Body of pancreas (tissue), 4 donors: Measurements from ENCODE around the gene ARHGAP22. TPM values are rescaled to one million over a fixed set of nuclear protein-coding genes. Genes with fewer than 3 reads are reported as not detected.

Source experiments
- ATAC-seq: fragments of 150-250 bp; one replicate; pipeline ENCODE4 v1.9.1; 2016
- DNase-seq, 4 donors: peaks; one replicate each; pipeline ENCODE4 v3.0.0-alpha.2; 2019
- H3K27ac ChIP-seq, 4 donors: fragments of 200-600 bp; sonication (generic); 1 replicate in 3 of 4; 2 replicates in 1 of 4; pipeline versions ENCODE4 v1.5.1 to v1.6.1; 2016 to 2019; ENCODE audit warnings: mild to moderate bottlenecking in 1 of 4, mixed read lengths in 1 of 4, moderate library complexity in 1 of 4
- H3K27me3 ChIP-seq, 2 donors: fragments of 200-600 bp; sonication (generic); one replicate each; pipeline ENCODE4 v1.6.0; 2016; ENCODE audit warnings: mild to moderate bottlenecking in 1 of 2
- H3K36me3 ChIP-seq, 2 donors: fragments of 200-600 bp; sonication (generic); replicated peaks in 1 of 2; 2 replicates each; pipeline ENCODE4 v1.5.1; 2016; ENCODE audit warnings: low read depth in 2 of 2; ENCODE audit not compliant: insufficient read depth in 1 of 2
- H3K4me1 ChIP-seq: fragments of 200-600 bp; sonication (generic); one replicate; pipeline ENCODE4 v1.6.0; 2016
- H3K4me3 ChIP-seq, 2 donors: fragments of 200-600 bp; sonication (generic); 1 replicate in 1 of 2; 2 replicates in 1 of 2; pipeline ENCODE4 v1.5.1; 2016 to 2019
- H3K9me3 ChIP-seq, 3 donors: fragments of 200-600 bp; sonication (generic); 1 replicate in 2 of 3; 2 replicates in 1 of 3; pipeline ENCODE4 v1.5.1; 2016
- CTCF ChIP-seq, 7 experiments: fragments of 450-650 bp in 4 of 7; fragments of 200-600 bp in 3 of 7; sonication (generic) in 3 of 7; IDR thresholded peaks; one replicate each; pipeline ENCODE4 v1.5.1; 2016 to 2019; ENCODE audit warnings: antibody characterized with exemption in 7 of 7
- POLR2A ChIP-seq, 3 donors: fragments of 450-650 bp; IDR thresholded peaks; one replicate each; pipeline ENCODE4 v1.6.1; 2016; ENCODE audit warnings: antibody characterized with exemption in 3 of 3, mild to moderate bottlenecking in 2 of 3
- WGBS, 2 donors: methylation state at CpG; one replicate each; pipeline ENCODE4 v1.1.5; 2017; 5-methylcytosine and 5-hydroxymethylcytosine counted together
- intact Hi-C: fragments of 100-400 bp; cut with DNase I; formaldehyde crosslinking; loops from one replicate; pipeline ENCODE4 v1.15.1; 2023
- total RNA-seq, 2 donors: library from RNA; depleted of rRNA; stranded (reverse); fragments of >200 nt; gene quantifications; one replicate each; pipeline ENCODE4 v1.1.0, GENCODE V29; 2016

ARHGAP22 gene
- total RNA-seq, 2 donors from 2014 or later, result 1.6 to 4.6 TPM

DNA sequence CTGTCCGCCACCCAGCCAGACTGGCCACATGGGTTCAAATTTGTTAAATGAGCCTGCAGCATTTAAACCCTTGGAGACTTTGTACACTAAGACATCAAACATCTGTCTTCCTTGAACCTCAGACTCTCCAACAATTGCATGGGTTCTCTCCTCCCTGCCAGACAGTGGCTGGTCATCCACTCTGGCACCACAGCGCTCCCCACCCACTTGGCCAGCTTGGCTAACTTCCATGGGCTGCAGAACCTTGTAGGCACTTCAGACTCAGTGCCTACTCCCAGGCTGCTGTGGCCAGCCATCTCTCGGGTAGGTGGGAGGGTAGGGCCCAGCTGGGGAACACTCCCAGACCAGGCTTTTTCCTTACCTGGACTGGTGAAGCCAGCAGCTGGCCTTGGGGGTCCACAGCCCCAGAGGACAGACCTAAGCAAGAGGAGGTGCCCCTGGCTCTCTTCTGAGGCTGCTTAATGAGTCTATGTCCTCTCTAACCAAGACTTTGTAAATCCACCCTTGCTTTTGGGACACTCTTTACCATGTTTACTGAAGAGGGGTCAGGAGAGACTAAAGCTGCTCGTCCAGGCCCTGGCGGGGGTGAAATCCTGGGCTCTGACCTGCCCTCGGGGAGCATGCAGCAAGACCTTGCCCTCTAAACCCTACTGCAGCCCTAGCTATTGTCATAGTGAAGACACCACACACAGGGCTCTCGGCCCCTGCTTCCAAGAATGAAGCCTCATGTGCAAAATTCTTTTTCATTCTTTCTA is 82.7 kb downstream of the ARHGAP22 start:
- TF ChIP-seq POLR2A (IDR thresholded peaks at IDR 0.05), result no peak
- TF ChIP-seq CTCF (IDR thresholded peaks at IDR 0.05), result no peak
- Histone ChIP-seq H3K36me3 (no peaks in the 10 kb centered on the region), H3K4me1 (peaks cover 11% of the 10 kb centered on the region), H3K4me3 (no peak overlapping the region), H3K27me3 (no peaks in the 10 kb centered on the region), H3K27ac (no peak overlapping the region), H3K9me3 (no peaks in the 10 kb centered on the region)
- ATAC-seq, result no peak
- no peak for DNase-seq
- 80% methylated on average over 7 of the region's 7 CpGs for WGBS, 2 donors
- intact Hi-C loops, result no loop called here

DNA sequence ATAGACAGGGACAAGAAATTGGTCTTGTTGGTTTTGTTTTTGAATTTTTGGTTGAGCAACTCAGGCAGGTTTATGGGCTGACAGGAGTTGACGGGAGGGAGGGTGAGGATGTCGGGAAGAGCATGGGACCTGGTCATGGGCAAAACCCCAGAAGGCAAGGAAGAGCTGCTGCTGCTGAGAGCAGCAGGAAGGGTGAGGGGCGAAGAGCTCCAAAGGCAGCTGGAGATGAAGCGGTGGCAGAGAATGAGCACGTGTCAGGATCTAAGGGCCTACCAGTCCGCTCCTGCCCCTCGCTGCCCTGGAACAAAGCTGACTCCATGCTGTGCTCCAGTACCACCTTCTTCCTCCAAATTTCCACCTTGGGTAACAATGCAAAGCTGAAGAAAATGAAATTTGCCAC is 84.3 kb downstream of the ARHGAP22 start:
- no peak overlapping the region for H3K27ac ChIP-seq
- no peaks in the 10 kb centered on the region for H3K36me3 ChIP-seq
- intact Hi-C loops, result no loop called here
- TF ChIP-seq CTCF (IDR thresholded peaks at IDR 0.05) (no peak), POLR2A (IDR thresholded peaks at IDR 0.05) (no peak)
- peaks cover 11% of the 10 kb centered on the region for H3K4me1 ChIP-seq
- no peaks in the 10 kb centered on the region for H3K27me3 ChIP-seq
- ATAC-seq (no peak), DNase-seq (no peak)
- WGBS, 2 donors, result 92 to 93% methylated on average over 7 of the region's 7 CpGs
- H3K4me3 ChIP-seq, result no peak overlapping the region
- H3K9me3 ChIP-seq, result no peaks in the 10 kb centered on the region

DNA sequence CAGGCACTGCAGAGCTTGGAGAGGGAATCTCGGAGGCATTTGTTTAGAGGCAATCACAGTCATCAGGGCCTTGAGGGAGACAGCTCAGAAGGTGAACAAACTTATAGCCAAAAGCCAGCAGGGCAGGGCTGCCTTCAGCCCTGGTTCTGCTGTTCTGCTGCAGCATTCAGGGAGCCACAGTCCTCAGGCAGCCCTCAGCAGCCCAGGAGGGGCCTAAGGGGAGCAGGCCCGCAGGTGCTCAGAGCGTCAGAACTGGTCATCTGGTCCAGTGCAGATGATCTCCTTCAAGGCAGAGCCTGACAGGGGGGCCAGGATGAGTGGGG is 84.7 kb downstream of the ARHGAP22 start:
- WGBS, 2 donors, result 71 to 75% methylated on average over 3 of the region's 3 CpGs

GRCh38 chr10:48519481-48520183 is 85.2 kb downstream of the ARHGAP22 start:
- Histone ChIP-seq H3K4me1 (peaks cover 11% of the 10 kb centered on the region), H3K36me3 (no peaks in the 10 kb centered on the region), H3K9me3 (no peaks in the 10 kb centered on the region), H3K27ac (no peak overlapping the region), H3K4me3 (no peak overlapping the region), H3K27me3 (no peaks in the 10 kb centered on the region)
- DNase-seq (no peak), ATAC-seq (no peak)
- intact Hi-C loops, result no loop called here
- WGBS, 2 donors, result 73 to 84% methylated on average over 12 of the region's 12 CpGs
- TF ChIP-seq CTCF (IDR thresholded peaks at IDR 0.05) (no peak), POLR2A (IDR thresholded peaks at IDR 0.05) (no peak)

More for the DNA sequence above, 84.7 kb downstream of the ARHGAP22 start:
- DNase-seq (no peak), ATAC-seq (no peak)
- Histone ChIP-seq H3K4me1 (peaks cover 11% of the 10 kb centered on the region), H3K36me3 (no peaks in the 10 kb centered on the region), H3K27ac (no peak overlapping the region), H3K27me3 (no peaks in the 10 kb centered on the region), H3K4me3 (no peak overlapping the region), H3K9me3 (no peaks in the 10 kb centered on the region)
- no peak for TF ChIP-seq CTCF (IDR thresholded peaks at IDR 0.05)
- TF ChIP-seq POLR2A (IDR thresholded peaks at IDR 0.05), result no peak
- intact Hi-C loops, result no loop called here
